ENCODE data around the gene HMG20A.

HMG20A gene

GRCh38 chr15:77473328-77473727 lies 52.6 kb downstream of the HMG20A start:
- H3K9me3 ChIP-seq (ENCODE audit: control insufficient read depth in 2 of 2, low read length in 2 of 2): no peaks in the 10 kb centered on the region
- H3K9ac ChIP-seq (ENCODE audit: low read depth in 1 of 2, low read length in 2 of 2): no peak overlapping the region
- no peak overlapping the region for H3K27ac ChIP-seq (ENCODE audit: low read depth in 2 of 2, low read length in 2 of 2)
- peaks cover 36 to 44% of the 10 kb centered on the region in 2 donors for H3K36me3 ChIP-seq (ENCODE audit: control insufficient read depth in 2 of 2, insufficient read depth in 2 of 2, low read length in 2 of 2)
- no peaks in the 10 kb centered on the region for H3K4me1 ChIP-seq (ENCODE audit: control insufficient read depth in 2 of 2, insufficient read depth in 2 of 2, low read length in 2 of 2)
- H3K4me3 ChIP-seq (ENCODE audit: low read length in 2 of 2): no peak overlapping the region
- H3K27me3 ChIP-seq (ENCODE audit: control insufficient read depth in 2 of 2, insufficient read depth in 2 of 2, low read length in 2 of 2): no peaks in the 10 kb centered on the region

- H3K4me1 ChIP-seq (ENCODE audit: control insufficient read depth in 2 of 2, insufficient read depth in 2 of 2, low read length in 2 of 2): no peaks in the 10 kb centered on the region
- no peaks in the 10 kb centered on the region for H3K9me3 ChIP-seq (ENCODE audit: control insufficient read depth in 2 of 2, low read length in 2 of 2)
- H3K27ac ChIP-seq (ENCODE audit: low read depth in 2 of 2, low read length in 2 of 2): no peak overlapping the region
- no peak overlapping the region for H3K9ac ChIP-seq (ENCODE audit: low read depth in 1 of 2, low read length in 2 of 2)
- H3K4me3 ChIP-seq (ENCODE audit: low read length in 2 of 2): no peak overlapping the region
- H3K36me3 ChIP-seq (ENCODE audit: control insufficient read depth in 2 of 2, insufficient read depth in 2 of 2, low read length in 2 of 2): peaks cover 39 to 46% of the 10 kb centered on the region in 2 donors
- H3K27me3 ChIP-seq (ENCODE audit: control insufficient read depth in 2 of 2, insufficient read depth in 2 of 2, low read length in 2 of 2): no peaks in the 10 kb centered on the region
Measured at GRCh38 chr15:77474310-77474988, 53.8 kb downstream of the HMG20A start.

- H3K4me3 ChIP-seq (ENCODE audit: low read length in 2 of 2): no peak overlapping the region
- H3K9ac ChIP-seq (ENCODE audit: low read depth in 1 of 2, low read length in 2 of 2): no peak overlapping the region
- no peaks in the 10 kb centered on the region for H3K4me1 ChIP-seq (ENCODE audit: control insufficient read depth in 2 of 2, insufficient read depth in 2 of 2, low read length in 2 of 2)
- no peaks in the 10 kb centered on the region for H3K9me3 ChIP-seq (ENCODE audit: control insufficient read depth in 2 of 2, low read length in 2 of 2)
- no peak overlapping the region for H3K27ac ChIP-seq (ENCODE audit: low read depth in 2 of 2, low read length in 2 of 2)
- H3K27me3 ChIP-seq (ENCODE audit: control insufficient read depth in 2 of 2, insufficient read depth in 2 of 2, low read length in 2 of 2): no peaks in the 10 kb centered on the region
- H3K36me3 ChIP-seq (ENCODE audit: control insufficient read depth in 2 of 2, insufficient read depth in 2 of 2, low read length in 2 of 2): peaks cover 40 to 49% of the 10 kb centered on the region in 2 donors
Measured at GRCh38 chr15:77475001-77475400, 54.3 kb downstream of the HMG20A start.

GRCh38 chr15:77475898-77476297 lies 55.2 kb downstream of the HMG20A start:
- no peaks in the 10 kb centered on the region for H3K27me3 ChIP-seq (ENCODE audit: control insufficient read depth in 2 of 2, insufficient read depth in 2 of 2, low read length in 2 of 2)
- H3K4me1 ChIP-seq (ENCODE audit: control insufficient read depth in 2 of 2, insufficient read depth in 2 of 2, low read length in 2 of 2): no peaks in the 10 kb centered on the region
- no peak overlapping the region for H3K4me3 ChIP-seq (ENCODE audit: low read length in 2 of 2)
- H3K9ac ChIP-seq (ENCODE audit: low read depth in 1 of 2, low read length in 2 of 2): no peak overlapping the region
- H3K9me3 ChIP-seq (ENCODE audit: control insufficient read depth in 2 of 2, low read length in 2 of 2): no peaks in the 10 kb centered on the region
- no peak overlapping the region for H3K27ac ChIP-seq (ENCODE audit: low read depth in 2 of 2, low read length in 2 of 2)
- H3K36me3 ChIP-seq (ENCODE audit: control insufficient read depth in 2 of 2, insufficient read depth in 2 of 2, low read length in 2 of 2): peaks cover 40 to 45% of the 10 kb centered on the region in 2 donors

- Histone ChIP-seq H3K27ac (ENCODE audit: low read depth in 2 of 2, low read length in 2 of 2) (no peak overlapping the region), H3K9ac (ENCODE audit: low read depth in 1 of 2, low read length in 2 of 2) (no peak overlapping the region), H3K9me3 (ENCODE audit: control insufficient read depth in 2 of 2, low read length in 2 of 2) (no peaks in the 10 kb centered on the region), H3K27me3 (ENCODE audit: control insufficient read depth in 2 of 2, insufficient read depth in 2 of 2, low read length in 2 of 2) (no peaks in the 10 kb centered on the region), H3K4me1 (ENCODE audit: control insufficient read depth in 2 of 2, insufficient read depth in 2 of 2, low read length in 2 of 2) (no peaks in the 10 kb centered on the region), H3K4me3 (ENCODE audit: low read length in 2 of 2) (no peak overlapping the region), H3K36me3 (ENCODE audit: control insufficient read depth in 2 of 2, insufficient read depth in 2 of 2, low read length in 2 of 2) (peaks cover 32 to 38% of the 10 kb centered on the region in 2 donors)
Measured at GRCh38 chr15:77476995-77477394, 56.3 kb downstream of the HMG20A start.

GRCh38 chr15:77478051-77478450 lies 57.4 kb downstream of the HMG20A start:
- Histone ChIP-seq H3K27ac (ENCODE audit: low read depth in 2 of 2, low read length in 2 of 2) (no peak overlapping the region), H3K9me3 (ENCODE audit: control insufficient read depth in 2 of 2, low read length in 2 of 2) (no peaks in the 10 kb centered on the region), H3K9ac (ENCODE audit: low read depth in 1 of 2, low read length in 2 of 2) (no peak overlapping the region), H3K36me3 (ENCODE audit: control insufficient read depth in 2 of 2, insufficient read depth in 2 of 2, low read length in 2 of 2) (peaks cover 35 to 36% of the 10 kb centered on the region in 2 donors), H3K4me1 (ENCODE audit: control insufficient read depth in 2 of 2, insufficient read depth in 2 of 2, low read length in 2 of 2) (no peaks in the 10 kb centered on the region), H3K4me3 (ENCODE audit: low read length in 2 of 2) (no peak overlapping the region), H3K27me3 (ENCODE audit: control insufficient read depth in 2 of 2, insufficient read depth in 2 of 2, low read length in 2 of 2) (no peaks in the 10 kb centered on the region)

- H3K4me3 ChIP-seq (ENCODE audit: low read length in 2 of 2): no peak overlapping the region
- H3K27me3 ChIP-seq (ENCODE audit: control insufficient read depth in 2 of 2, insufficient read depth in 2 of 2, low read length in 2 of 2): no peaks in the 10 kb centered on the region
- H3K36me3 ChIP-seq (ENCODE audit: control insufficient read depth in 2 of 2, insufficient read depth in 2 of 2, low read length in 2 of 2): peaks cover 38 to 40% of the 10 kb centered on the region in 2 donors
- H3K9me3 ChIP-seq (ENCODE audit: control insufficient read depth in 2 of 2, low read length in 2 of 2): no peaks in the 10 kb centered on the region
- no peaks in the 10 kb centered on the region for H3K4me1 ChIP-seq (ENCODE audit: control insufficient read depth in 2 of 2, insufficient read depth in 2 of 2, low read length in 2 of 2)
- no peak overlapping the region for H3K9ac ChIP-seq (ENCODE audit: low read depth in 1 of 2, low read length in 2 of 2)
- no peak overlapping the region for H3K27ac ChIP-seq (ENCODE audit: low read depth in 2 of 2, low read length in 2 of 2)
Measured at GRCh38 chr15:77479015-77479414, 58.3 kb downstream of the HMG20A start.

GRCh38 chr15:77480859-77481633 lies 60.4 kb downstream of the HMG20A start:
- no peak overlapping the region for H3K4me3 ChIP-seq (ENCODE audit: low read length in 2 of 2)
- H3K27me3 ChIP-seq (ENCODE audit: control insufficient read depth in 2 of 2, insufficient read depth in 2 of 2, low read length in 2 of 2): no peaks in the 10 kb centered on the region
- H3K27ac ChIP-seq (ENCODE audit: low read depth in 2 of 2, low read length in 2 of 2): no peak overlapping the region
- no peak overlapping the region for H3K9ac ChIP-seq (ENCODE audit: low read depth in 1 of 2, low read length in 2 of 2)
- peaks cover 49 to 51% of the 10 kb centered on the region in 2 donors for H3K36me3 ChIP-seq (ENCODE audit: control insufficient read depth in 2 of 2, insufficient read depth in 2 of 2, low read length in 2 of 2)
- H3K9me3 ChIP-seq (ENCODE audit: control insufficient read depth in 2 of 2, low read length in 2 of 2): no peaks in the 10 kb centered on the region
- H3K4me1 ChIP-seq (ENCODE audit: control insufficient read depth in 2 of 2, insufficient read depth in 2 of 2, low read length in 2 of 2): no peaks in the 10 kb centered on the region

GRCh38 chr15:77481670-77482069 lies 61.0 kb downstream of the HMG20A start:
- H3K27ac ChIP-seq (ENCODE audit: low read depth in 2 of 2, low read length in 2 of 2): no peak overlapping the region
- no peaks in the 10 kb centered on the region for H3K4me1 ChIP-seq (ENCODE audit: control insufficient read depth in 2 of 2, insufficient read depth in 2 of 2, low read length in 2 of 2)
- no peak overlapping the region for H3K4me3 ChIP-seq (ENCODE audit: low read length in 2 of 2)
- H3K27me3 ChIP-seq (ENCODE audit: control insufficient read depth in 2 of 2, insufficient read depth in 2 of 2, low read length in 2 of 2): no peaks in the 10 kb centered on the region
- peaks cover 51% of the 10 kb centered on the region in 2 donors for H3K36me3 ChIP-seq (ENCODE audit: control insufficient read depth in 2 of 2, insufficient read depth in 2 of 2, low read length in 2 of 2)
- no peaks in the 10 kb centered on the region for H3K9me3 ChIP-seq (ENCODE audit: control insufficient read depth in 2 of 2, low read length in 2 of 2)
- H3K9ac ChIP-seq (ENCODE audit: low read depth in 1 of 2, low read length in 2 of 2): no peak overlapping the region

- Histone ChIP-seq H3K9me3 (ENCODE audit: control insufficient read depth in 2 of 2, low read length in 2 of 2) (no peaks in the 10 kb centered on the region), H3K27me3 (ENCODE audit: control insufficient read depth in 2 of 2, insufficient read depth in 2 of 2, low read length in 2 of 2) (no peaks in the 10 kb centered on the region), H3K4me1 (ENCODE audit: control insufficient read depth in 2 of 2, insufficient read depth in 2 of 2, low read length in 2 of 2) (no peaks in the 10 kb centered on the region), H3K9ac (ENCODE audit: low read depth in 1 of 2, low read length in 2 of 2) (no peak overlapping the region), H3K27ac (ENCODE audit: low read depth in 2 of 2, low read length in 2 of 2) (no peak overlapping the region), H3K36me3 (ENCODE audit: control insufficient read depth in 2 of 2, insufficient read depth in 2 of 2, low read length in 2 of 2) (peaks cover 45 to 49% of the 10 kb centered on the region in 2 donors), H3K4me3 (ENCODE audit: low read length in 2 of 2) (no peak overlapping the region)
Measured at GRCh38 chr15:77482570-77482969, 61.9 kb downstream of the HMG20A start.

Data from mucosa of rectum (tissue), 2 donors.